Eye (tissue), 1 donor: ENCODE results near the gene NEUROG1.

ENCODE experiments used
- DNase-seq: peaks from one replicate; pipeline ENCODE4 v3.0.0-alpha.2; 2015

NEUROG1 gene

GRCh38 chr5:135561266-135561665 lies 25.5 kb upstream of the NEUROG1 start:
- DNase-seq = no peak

GRCh38 chr5:135560858-135561257 lies 25.1 kb upstream of the NEUROG1 start:
- DNase-seq = peak; percentile 96

GRCh38 chr5:135559354-135559753 lies 23.6 kb upstream of the NEUROG1 start:
- DNase-seq = no peak

- no peak for DNase-seq
Observed at GRCh38 chr5:135557076-135557838, 21.5 kb upstream of the NEUROG1 start.

- DNase-seq = no peak
Observed at GRCh38 chr5:135556620-135557019, 20.9 kb upstream of the NEUROG1 start.

- DNase-seq = no peak
Observed at GRCh38 chr5:135555530-135555929, 19.8 kb upstream of the NEUROG1 start.

- DNase-seq = no peak
Observed at GRCh38 chr5:135553688-135554462, 18.1 kb upstream of the NEUROG1 start.

- peak; percentile 94 for DNase-seq
Observed at GRCh38 chr5:135551593-135552447, 16.1 kb upstream of the NEUROG1 start.

GRCh38 chr5:135549413-135549812 lies 13.6 kb upstream of the NEUROG1 start:
- DNase-seq = no peak

GRCh38 chr5:135547590-135548254 lies 12.0 kb upstream of the NEUROG1 start:
- DNase-seq = no peak

- no peak for DNase-seq
Observed at GRCh38 chr5:135546912-135547311, 11.1 kb upstream of the NEUROG1 start.

- DNase-seq = peak; percentile 78
Observed at GRCh38 chr5:135546101-135546500, 10.3 kb upstream of the NEUROG1 start.

GRCh38 chr5:135545099-135545498 lies 9.3 kb upstream of the NEUROG1 start:
- DNase-seq = peak; percentile 74

- DNase-seq = peak; percentile 82
Observed at GRCh38 chr5:135543485-135544304, 7.9 kb upstream of the NEUROG1 start.

GRCh38 chr5:135543001-135543484 lies 7.3 kb upstream of the NEUROG1 start:
- DNase-seq = peak; percentile 71

GRCh38 chr5:135541807-135542502 lies 6.2 kb upstream of the NEUROG1 start:
- no peak for DNase-seq

GRCh38 chr5:135539430-135540005 lies 3.8 kb upstream of the NEUROG1 start:
- no peak for DNase-seq

- no peak for DNase-seq
Observed at GRCh38 chr5:135538261-135538660, 2.5 kb upstream of the NEUROG1 start.

GRCh38 chr5:135537745-135538144 lies 2.0 kb upstream of the NEUROG1 start:
- DNase-seq = no peak

- no peak for DNase-seq
Observed at GRCh38 chr5:135537271-135537670, 1.5 kb upstream of the NEUROG1 start.

- DNase-seq = peak; percentile 65
Observed at GRCh38 chr5:135535420-135535819, 344 bp downstream of the NEUROG1 start.
